Heart right ventricle (tissue), 16 donors: ENCODE results near the gene YEATS2. TPM values are rescaled to one million over a fixed set of nuclear protein-coding genes. Genes with fewer than 3 reads are reported as not detected.

Experiments used
- ATAC-seq, 8 donors: fragments of 200-7000 bp; cut with Tn5 transposase; one replicate each; pipeline ENCODE4 v1.9.1; 2020; ENCODE audit warnings: mild to moderate bottlenecking in 8 of 8, moderate library complexity in 8 of 8, moderate number of reproducible peaks in 1 of 8
- DNase-seq, 2 donors: peaks; one replicate each; pipeline ENCODE4 v3.0.0-alpha.2; 2020
- H3K27ac ChIP-seq, 10 donors: fragments of 200-600 bp; sonication (generic) in 2 of 10; one replicate each; pipeline versions ENCODE4 v1.5.0 to v1.8.0; 2020 to 2022; ENCODE audit warnings: mild to moderate bottlenecking in 3 of 10
- H3K27me3 ChIP-seq, 7 donors: fragments of 200-600 bp; one replicate each; pipeline ENCODE4 v1.8.0; 2021 to 2022; ENCODE audit warnings: mild to moderate bottlenecking in 2 of 7
- H3K36me3 ChIP-seq, 9 donors: fragments of 200-600 bp; sonication (generic) in 1 of 9; one replicate each; pipeline versions ENCODE4 v1.5.0 to v1.8.0; 2020 to 2022; ENCODE audit warnings: mild to moderate bottlenecking in 2 of 9
- H3K4me1 ChIP-seq, 9 donors: fragments of 200-600 bp; sonication (generic) in 1 of 9; one replicate each; pipeline versions ENCODE4 v1.5.0 to v1.8.0; 2020 to 2022; ENCODE audit warnings: mild to moderate bottlenecking in 4 of 9
- H3K4me3 ChIP-seq, 10 donors: fragments of 200-600 bp; sonication (generic) in 2 of 10; one replicate each; pipeline versions ENCODE4 v1.5.0 to v1.8.0; 2020 to 2022; ENCODE audit warnings: mild to moderate bottlenecking in 7 of 10, moderate library complexity in 2 of 10
- H3K9me3 ChIP-seq, 11 donors: fragments of 200-600 bp in 10 of 11; sonication (generic) in 2 of 11; one replicate each; pipeline versions ENCODE4 v1.5.0 to v1.8.0; 2013 to 2022; ENCODE audit warnings: mild to moderate bottlenecking in 2 of 11, control low read depth in 1 of 11, moderate library complexity in 1 of 11
- CTCF ChIP-seq, 9 donors: fragments of 200-600 bp; sonication (generic) in 2 of 9; IDR thresholded peaks; one replicate each; pipeline versions ENCODE4 v1.5.0 to v1.8.0; 2021 to 2022; ENCODE audit warnings: antibody characterized with exemption in 9 of 9, mild to moderate bottlenecking in 5 of 9, moderate library complexity in 1 of 9
- WGBS, 2 donors: extraction: QIAGEN DNeasy Blood & Tissue Kit; methylation state at CpG; one replicate each; pipeline ENCODE4 v1.1.7; 2013; ENCODE audit warnings: inconsistent platforms in 1 of 2; 5-methylcytosine and 5-hydroxymethylcytosine counted together
- intact Hi-C, 10 donors: fragments of 100-400 bp; cut with DNase I; formaldehyde crosslinking; loops; one replicate each; pipeline versions ENCODE4 v1.11.1 to v1.14.2; 2022
- polyA plus RNA-seq, 2 donors: library from polyadenylated mRNA; stranded (reverse); fragments of 200-250 nt; gene quantifications; one replicate each; pipeline ENCODE4 v1.2.3, GENCODE V29; 2013
- total RNA-seq, 10 donors: library from RNA; stranded (reverse); fragmentation: NEBNext Ultra II Directional in 3 of 10; extraction: Animal tissue kit (Norgen Biotek cat#: 25700) in 3 of 10; gene quantifications; one replicate each; pipeline versions ENCODE4 v1.2.1 to v1.2.4, GENCODE V29; 2021 to 2023
- donor health status: Arrhythmogenic right ventricular cardiomyopathy.
- donor health status: ischemic (EF 13 %, LVEDD 7.1; RV severe dilation, severe dysfunction).
- donor health status: healthy with polysubstance abuse.
- donor health status: DM: no; HTN: yes; CAD: no.
- donor health status: DM: no; HTN: no; CAD: no.
- donor health status: ischemic (EF 25% LVEDD 6.9; RV normal size, moderate dysfunction).
- donor health status: ischemic (EF 25% LVEDD 5.7; RV mildly dilated, moderate dysfunction).
- donor health status: healthy.
- donor health status: DM: yes; HTN: yes; CAD: no.
- donor health status: Ischemic cardiomyopathy.
- donor health status: ischemic (EF 35%, LVEDD 5.7; RV mildly dilated, moderate dysfunction).
- donor health status: nonischemic (EF 11% LVEDD 7.7; RV severe dilation, severe dysfunction).
- donor health status: DM: yes; HTN: yes; CAD: no.
- donor health status: PGD.
- donor health status: ischemic (EF 29% LVEDD 5.4; RV normal size, mild dysfunction).
- donor health status: nonischemic (EF 23%, LVEDD 6.1; RV moderate dilation, normal function).

The YEATS2 gene
- total and polyA plus RNA-seq, 12 donors: 4.6 to 22.2 (median 10.1) TPM

GRCh38 chr3:183730361-183730760 lies 32.8 kb downstream of the YEATS2 start:
- Histone ChIP-seq H3K4me3 (no peak overlapping the region), H3K27me3 (no peaks in the 10 kb centered on the region), H3K36me3 (peaks cover 0 to 98% (median 47%) of the 10 kb centered on the region in 9 donors), H3K27ac (no peak overlapping the region), H3K4me1 (peaks cover 0 to 18% (median 7%) of the 10 kb centered on the region in 9 donors), H3K9me3 (no peaks in the 10 kb centered on the region)
- ATAC-seq (no peak), DNase-seq (no peak)
- intact Hi-C loops: no loop called here
- TF ChIP-seq CTCF (IDR thresholded peaks at IDR 0.05): no peak
- 92 to 96% methylated on average over 2 of the region's 2 CpGs for WGBS, 2 donors

GRCh38 chr3:183731611-183732010 lies 34.0 kb downstream of the YEATS2 start:
- DNase-seq (no peak), ATAC-seq (no peak)
- Histone ChIP-seq H3K4me3 (no peak overlapping the region), H3K9me3 (no peaks in the 10 kb centered on the region), H3K27ac (no peak overlapping the region), H3K36me3 (peaks cover 0 to 98% (median 39%) of the 10 kb centered on the region in 9 donors), H3K4me1 (peaks cover 0 to 24% (median 7%) of the 10 kb centered on the region in 9 donors), H3K27me3 (no peaks in the 10 kb centered on the region)
- 93 to 96% methylated on average over 5 of the region's 5 CpGs for WGBS, 2 donors
- intact Hi-C loops: no loop called here
- no peak for TF ChIP-seq CTCF (IDR thresholded peaks at IDR 0.05)

- Histone ChIP-seq H3K27ac (peak overlapping the region in 3 of 10 donors; percentile 61 to 73 (median 70)), H3K4me3 (no peak overlapping the region), H3K36me3 (peaks cover 0 to 96% (median 32%) of the 10 kb centered on the region in 9 donors), H3K27me3 (no peaks in the 10 kb centered on the region), H3K9me3 (no peaks in the 10 kb centered on the region), H3K4me1 (peaks cover 0 to 24% (median 7%) of the 10 kb centered on the region in 9 donors)
- intact Hi-C loops: no loop called here
- 81 to 83% methylated on average over 7 of the region's 7 CpGs for WGBS, 2 donors
- ATAC-seq (no peak), DNase-seq (no peak)
- no peak for TF ChIP-seq CTCF (IDR thresholded peaks at IDR 0.05)
Observed at GRCh38 chr3:183733553-183733952, 36.0 kb downstream of the YEATS2 start.

- no peaks in the 10 kb centered on the region for H3K27me3 ChIP-seq
- WGBS, 2 donors: 66 to 78% methylated on average over 5 of the region's 5 CpGs
- no peak for TF ChIP-seq CTCF (IDR thresholded peaks at IDR 0.05)
- no peaks in the 10 kb centered on the region for H3K9me3 ChIP-seq
- H3K4me1 ChIP-seq: peaks cover 0 to 24% (median 7%) of the 10 kb centered on the region in 9 donors
- H3K4me3 ChIP-seq: no peak overlapping the region
- peak in 2 of 8 donors; percentile 61 to 68 for ATAC-seq
- H3K36me3 ChIP-seq: peaks cover 0 to 82% (median 20%) of the 10 kb centered on the region in 9 donors
- intact Hi-C loops: no loop called here
- peak overlapping the region in 8 of 10 donors; percentile 3 to 73 (median 45) for H3K27ac ChIP-seq
- DNase-seq: no peak
Observed at GRCh38 chr3:183734750-183735494, 37.3 kb downstream of the YEATS2 start.
